Measurements from ENCODE around the gene MVP.

DNA sequence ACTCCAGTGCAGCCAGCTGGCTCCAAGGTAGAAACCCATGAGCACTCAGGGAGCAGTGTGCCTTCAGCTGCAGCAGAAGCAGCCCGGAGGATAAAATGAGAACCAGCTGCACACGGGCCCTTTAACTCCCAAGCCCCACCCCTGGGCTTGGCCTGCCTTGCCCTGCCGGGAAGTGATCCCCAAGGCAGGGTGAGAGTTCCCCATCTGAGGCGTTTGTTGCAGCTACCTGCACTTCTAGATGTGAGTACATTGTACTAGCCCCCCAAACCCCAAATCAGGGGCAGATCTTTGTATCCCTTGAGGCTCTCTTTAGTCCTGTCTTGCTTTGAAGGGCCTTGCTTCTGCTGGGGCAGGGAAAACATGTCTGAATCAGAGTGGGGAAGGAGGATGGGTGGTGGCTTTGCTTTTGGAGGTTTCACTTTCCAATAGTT is at the start of gene MVP:
- TF ChIP-seq POLR2A (IDR thresholded peaks at IDR 0.05; ENCODE audit: low read length), result no peak
- TF ChIP-seq GATA1 (IDR thresholded peaks at IDR 0.05; ENCODE audit: low read depth, low read length), result no peak
